Heart left ventricle (tissue), 16 donors: ENCODE measurements around the gene MANBA. TPM values are rescaled to one million over a fixed set of nuclear protein-coding genes. Genes with fewer than 3 reads are reported as not detected.
A peak's percentile ranks its signal among the peaks of the same experiment; 100 is the strongest.

Experiments
- ATAC-seq, 4 donors: fragments of 200-7000 bp; cut with Tn5 transposase; one replicate each; pipeline ENCODE4 v1.9.1; 2020 to 2022; ENCODE audit warnings: moderate library complexity in 4 of 4, mild to moderate bottlenecking in 3 of 4, moderate number of reproducible peaks in 1 of 4
- DNase-seq, 5 donors: peaks; one replicate each; pipeline ENCODE4 v3.0.0-alpha.2; 2020
- H3K27ac ChIP-seq, 12 donors: fragments of 200-600 bp; sonication (generic) in 4 of 12; one replicate each; pipeline versions ENCODE4 v1.5.0 to v1.8.0; 2016 to 2022; ENCODE audit warnings: mild to moderate bottlenecking in 2 of 12
- H3K27me3 ChIP-seq, 9 donors: fragments of 200-600 bp; sonication (generic) in 2 of 9; one replicate each; pipeline versions ENCODE4 v1.5.1 to v1.8.0; 2016 to 2022; ENCODE audit warnings: mild to moderate bottlenecking in 3 of 9
- H3K36me3 ChIP-seq, 9 donors: fragments of 200-600 bp; sonication (generic) in 2 of 9; one replicate each; pipeline versions ENCODE4 v1.5.0 to v1.8.0; 2018 to 2022; ENCODE audit warnings: mild to moderate bottlenecking in 2 of 9
- H3K4me1 ChIP-seq, 12 donors: fragments of 200-600 bp; sonication (generic) in 4 of 12; one replicate each; pipeline versions ENCODE4 v1.5.0 to v1.8.0; 2016 to 2022; ENCODE audit warnings: mild to moderate bottlenecking in 3 of 12
- H3K4me3 ChIP-seq, 12 donors: fragments of 200-600 bp; sonication (generic) in 4 of 12; one replicate each; pipeline versions ENCODE4 v1.5.0 to v1.8.0; 2017 to 2022; ENCODE audit warnings: mild to moderate bottlenecking in 9 of 12, moderate library complexity in 4 of 12
- H3K9me3 ChIP-seq, 12 donors: fragments of 200-600 bp; sonication (generic) in 4 of 12; one replicate each; pipeline versions ENCODE4 v1.5.0 to v1.8.0; 2016 to 2022; ENCODE audit warnings: mild to moderate bottlenecking in 1 of 12
- POLR2A ChIP-seq, 2 donors: fragments of 450-650 bp; IDR thresholded peaks; one replicate each; pipeline ENCODE4 v1.6.1; 2017; ENCODE audit warnings: antibody characterized with exemption in 2 of 2, mild to moderate bottlenecking in 2 of 2, moderate library complexity in 2 of 2
- WGBS, 4 donors: extraction: QIAGEN DNeasy Blood & Tissue Kit in 2 of 4; methylation state at CpG; one replicate each; pipeline versions ENCODE4 v1.1.5 to v1.1.7; 2013 to 2018; 5-methylcytosine and 5-hydroxymethylcytosine counted together
- intact Hi-C, 10 donors: fragments of 100-400 bp; cut with DNase I; formaldehyde crosslinking; loops; one replicate each; pipeline versions ENCODE4 v1.11.1 to v1.14.2; 2022
- polyA plus RNA-seq, 2 donors: library from polyadenylated mRNA; stranded (reverse); fragments of 200-250 nt; gene quantifications; one replicate each; pipeline ENCODE4 v1.2.3, GENCODE V29; 2013
- total RNA-seq, 9 donors: library from RNA; depleted of rRNA in 2 of 9; stranded (reverse); fragments of >200 nt in 2 of 9; fragmentation: NEBNext Ultra II Directional in 3 of 9; extraction: Animal tissue kit (Norgen Biotek cat#: 25700) in 3 of 9; gene quantifications; one replicate each; pipeline versions ENCODE4 v1.1.0 to v1.2.4, GENCODE V29; 2016 to 2023
- TF ChIP-seq, protein P1 (sequence below), 12 donors: fragments of 200-600 bp; sonication (generic) in 4 of 12; IDR thresholded peaks; one replicate each; pipeline versions ENCODE4 v1.5.0 to v1.8.0; 2018 to 2022; ENCODE audit warnings: antibody characterized with exemption in 12 of 12, mild to moderate bottlenecking in 5 of 12
- donor health status: ischemic (EF 13 %, LVEDD 7.1; RV severe dilation, severe dysfunction).
- donor health status: healthy with polysubstance abuse.
- donor health status: DM: no; HTN: yes; CAD: no.
- donor health status: DM: no; HTN: no; CAD: no.
- donor health status: ischemic (EF 25% LVEDD 6.9; RV normal size, moderate dysfunction).
- donor health status: ischemic (EF 25% LVEDD 5.7; RV mildly dilated, moderate dysfunction).
- donor health status: healthy.
- donor health status: DM: yes; HTN: yes; CAD: no.
- donor health status: ischemic (EF 35%, LVEDD 5.7; RV mildly dilated, moderate dysfunction).
- donor health status: nonischemic (EF 11% LVEDD 7.7; RV severe dilation, severe dysfunction).
- donor health status: DM: yes; HTN: yes; CAD: no.
- donor health status: PGD.
- donor health status: ischemic (EF 29% LVEDD 5.4; RV normal size, mild dysfunction).
- donor health status: nonischemic (EF 23%, LVEDD 6.1; RV moderate dilation, normal function).

The MANBA gene
- total and polyA plus RNA-seq, 11 donors: 6.2 to 44.0 (median 34.2) TPM

GRCh38 chr4:102694791-102695190 lies 66.0 kb downstream of the MANBA start:
- intact Hi-C loops: no loop called here
- no peak for TF ChIP-seq POLR2A (IDR thresholded peaks at IDR 0.05)
- TF ChIP-seq, protein P1, sequence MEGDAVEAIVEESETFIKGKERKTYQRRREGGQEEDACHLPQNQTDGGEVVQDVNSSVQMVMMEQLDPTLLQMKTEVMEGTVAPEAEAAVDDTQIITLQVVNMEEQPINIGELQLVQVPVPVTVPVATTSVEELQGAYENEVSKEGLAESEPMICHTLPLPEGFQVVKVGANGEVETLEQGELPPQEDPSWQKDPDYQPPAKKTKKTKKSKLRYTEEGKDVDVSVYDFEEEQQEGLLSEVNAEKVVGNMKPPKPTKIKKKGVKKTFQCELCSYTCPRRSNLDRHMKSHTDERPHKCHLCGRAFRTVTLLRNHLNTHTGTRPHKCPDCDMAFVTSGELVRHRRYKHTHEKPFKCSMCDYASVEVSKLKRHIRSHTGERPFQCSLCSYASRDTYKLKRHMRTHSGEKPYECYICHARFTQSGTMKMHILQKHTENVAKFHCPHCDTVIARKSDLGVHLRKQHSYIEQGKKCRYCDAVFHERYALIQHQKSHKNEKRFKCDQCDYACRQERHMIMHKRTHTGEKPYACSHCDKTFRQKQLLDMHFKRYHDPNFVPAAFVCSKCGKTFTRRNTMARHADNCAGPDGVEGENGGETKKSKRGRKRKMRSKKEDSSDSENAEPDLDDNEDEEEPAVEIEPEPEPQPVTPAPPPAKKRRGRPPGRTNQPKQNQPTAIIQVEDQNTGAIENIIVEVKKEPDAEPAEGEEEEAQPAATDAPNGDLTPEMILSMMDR (IDR thresholded peaks at IDR 0.05): no peak
- Histone ChIP-seq H3K4me1 (peaks cover 0 to 12% (median 0%) of the 10 kb centered on the region in 12 donors), H3K9me3 (no peaks in the 10 kb centered on the region), H3K27ac (no peak overlapping the region), H3K4me3 (no peak overlapping the region), H3K36me3 (peaks cover 0 to 29% (median 11%) of the 10 kb centered on the region in 9 donors), H3K27me3 (no peaks in the 10 kb centered on the region)
- DNase-seq (no peak), ATAC-seq (no peak)
- 83 to 90% (median 87%) methylated on average over 3 of the region's 3 CpGs for WGBS, 4 donors

DNA sequence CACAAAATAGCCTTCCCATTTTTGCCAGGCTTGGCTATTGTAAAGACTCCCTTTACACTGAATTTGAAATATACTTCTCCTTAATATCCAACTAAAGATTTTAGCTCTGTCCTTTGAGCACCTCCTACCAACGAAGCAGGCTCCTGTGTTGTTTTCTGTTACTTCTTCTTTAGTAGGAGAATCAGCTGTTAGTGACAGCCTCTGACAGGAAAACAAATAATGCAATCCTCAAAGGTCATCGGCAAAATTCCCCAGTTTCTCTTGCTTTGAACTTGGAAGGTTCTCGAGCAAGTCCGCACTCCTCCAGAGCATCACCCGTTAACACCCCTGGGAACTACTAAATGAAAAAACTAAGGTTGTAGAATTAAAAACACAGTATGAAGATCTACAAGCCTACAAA lies 66.9 kb downstream of the MANBA start:
- H3K4me3 ChIP-seq: no peak overlapping the region
- H3K4me1 ChIP-seq: peaks cover 0 to 12% (median 0%) of the 10 kb centered on the region in 12 donors
- 90 to 95% (median 91%) methylated on average over 5 of the region's 5 CpGs for WGBS, 4 donors
- ATAC-seq: no peak
- DNase-seq: no peak
- H3K36me3 ChIP-seq: peaks cover 0 to 37% (median 11%) of the 10 kb centered on the region in 9 donors
- TF ChIP-seq POLR2A (IDR thresholded peaks at IDR 0.05): no peak
- TF ChIP-seq, protein P1 (IDR thresholded peaks at IDR 0.05): no peak
- H3K27me3 ChIP-seq: no peaks in the 10 kb centered on the region
- H3K9me3 ChIP-seq: no peaks in the 10 kb centered on the region
- intact Hi-C loops: no loop called here
- H3K27ac ChIP-seq: peak overlapping the region in 1 of 12 donors; percentile 65

DNA sequence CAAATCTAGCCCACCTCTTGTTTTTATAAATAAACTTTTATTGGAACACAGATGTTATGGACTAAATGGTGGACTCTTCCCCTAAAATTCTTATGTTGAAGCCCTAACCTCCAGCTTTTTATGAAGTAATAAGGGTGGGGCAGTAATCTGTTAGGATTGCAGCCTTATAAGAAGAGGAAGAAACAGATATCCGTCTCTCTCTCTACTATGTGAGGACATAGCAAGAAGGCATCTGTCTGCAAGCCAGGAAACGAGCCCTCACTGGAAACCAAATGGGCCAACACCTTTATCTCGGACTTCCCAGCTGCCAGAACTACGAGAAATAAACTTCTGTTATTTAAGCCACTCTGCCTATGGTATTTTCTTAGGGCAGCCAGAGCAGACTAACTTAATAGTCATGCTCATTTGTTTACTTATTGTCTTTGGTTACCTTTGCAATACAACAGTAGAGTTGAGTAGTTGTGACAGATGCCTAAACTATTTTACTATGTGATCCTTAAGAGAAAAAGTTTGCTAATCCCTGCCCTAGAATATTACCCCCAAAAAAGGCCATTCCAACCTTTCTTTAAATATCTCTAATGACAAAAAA lies 67.4 kb downstream of the MANBA start:
- intact Hi-C loops: no loop called here
- TF ChIP-seq, protein P1 (IDR thresholded peaks at IDR 0.05): no peak
- TF ChIP-seq POLR2A (IDR thresholded peaks at IDR 0.05): no peak
- Histone ChIP-seq H3K27ac (peak overlapping the region in 1 of 12 donors; percentile 65), H3K27me3 (no peaks in the 10 kb centered on the region), H3K36me3 (peaks cover 0 to 42% (median 11%) of the 10 kb centered on the region in 9 donors), H3K4me3 (no peak overlapping the region), H3K4me1 (peaks cover 0 to 15% (median 0%) of the 10 kb centered on the region in 12 donors), H3K9me3 (no peaks in the 10 kb centered on the region)
- DNase-seq (no peak), ATAC-seq (no peak)
- WGBS, 4 donors: 69 to 80% (median 74%) methylated on average over 4 of the region's 4 CpGs

GRCh38 chr4:102692474-102692873 lies 68.3 kb downstream of the MANBA start:
- Histone ChIP-seq H3K4me1 (peaks cover 0 to 24% (median under 1%) of the 10 kb centered on the region in 12 donors), H3K4me3 (no peak overlapping the region), H3K36me3 (peaks cover 0 to 42% (median 11%) of the 10 kb centered on the region in 9 donors), H3K27me3 (no peaks in the 10 kb centered on the region), H3K9me3 (no peaks in the 10 kb centered on the region), H3K27ac (peak overlapping the region in 1 of 12 donors; percentile 65)
- intact Hi-C loops: no loop called here
- ATAC-seq: peak in 1 of 4 donors; percentile 44
- DNase-seq: no peak
- TF ChIP-seq, protein P1 (IDR thresholded peaks at IDR 0.05): no peak
- TF ChIP-seq POLR2A (IDR thresholded peaks at IDR 0.05): no peak
- 87 to 89% (median 89%) methylated on average over 3 of the region's 3 CpGs for WGBS, 4 donors
